ENCODE results near the gene CHMP6. TPM values are rescaled to one million over a fixed set of nuclear protein-coding genes. Genes with fewer than 3 reads are reported as not detected.
A peak's percentile ranks its signal among the peaks of the same experiment; 100 is the strongest.

The CHMP6 gene
- total RNA-seq, 2 donors from 2014 or later, result 10.4 to 32.3 TPM

DNA sequence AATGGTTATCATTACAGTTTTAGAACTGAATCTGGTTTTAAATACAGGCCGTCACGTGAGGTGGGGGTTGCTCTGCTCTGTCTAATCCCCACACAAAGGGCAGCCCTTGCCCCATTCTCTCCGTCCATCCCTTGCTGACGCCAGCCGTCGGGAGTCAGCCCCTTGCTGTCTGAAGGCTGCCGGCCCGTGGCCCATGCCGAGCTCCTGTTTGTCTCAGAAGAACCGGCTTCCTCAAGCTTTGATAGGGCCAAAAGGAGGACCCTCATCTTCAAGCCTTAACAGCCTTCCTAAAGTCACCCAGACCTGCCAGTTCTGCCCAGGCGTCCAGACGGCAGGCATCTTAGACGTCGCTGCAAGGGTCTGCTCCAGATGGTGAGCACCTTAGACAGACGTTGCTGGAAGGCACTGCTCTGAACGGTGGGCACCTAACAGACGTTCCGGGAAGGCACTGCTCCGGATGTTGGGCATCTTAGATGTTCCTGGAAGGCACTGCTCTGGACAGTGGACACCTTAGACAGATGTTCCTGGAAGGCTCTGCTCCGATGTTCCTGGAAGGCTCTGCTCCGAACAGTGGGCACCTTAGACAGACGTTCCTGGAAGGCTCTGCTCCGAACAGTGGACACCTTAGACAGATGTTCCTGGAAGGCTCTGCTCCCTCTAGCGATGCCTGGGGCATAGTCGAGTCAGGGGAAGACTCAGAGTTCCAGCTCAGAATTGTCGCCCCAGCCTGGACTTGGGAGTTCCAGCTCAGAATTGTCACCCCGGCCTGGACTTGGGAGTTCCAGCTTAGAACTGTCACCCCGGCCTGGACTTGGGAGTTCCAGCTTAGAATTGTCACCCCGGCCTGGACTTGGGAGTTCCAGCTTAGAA, 35.1 kb upstream of the CHMP6 start:
- WGBS, 2 donors, result 83% methylated on average over 11 to 28 of the region's 29 CpGs
- DNase-seq (no peak), ATAC-seq (no peak)
- no peaks in the 10 kb centered on the region for H3K36me3 ChIP-seq (replicated peaks in 1 of 2; ENCODE audit: insufficient read depth in 1 of 2, low read depth in 2 of 2)
- no peak overlapping the region for H3K4me3 ChIP-seq
- H3K9me3 ChIP-seq, result no peaks in the 10 kb centered on the region
- H3K27ac ChIP-seq, result no peak overlapping the region
- no peaks in the 10 kb centered on the region for H3K4me1 ChIP-seq
- intact Hi-C loops (cut with DNase I), result no loop called here
- H3K27me3 ChIP-seq, result no peaks in the 10 kb centered on the region
- TF ChIP-seq, protein P1, sequence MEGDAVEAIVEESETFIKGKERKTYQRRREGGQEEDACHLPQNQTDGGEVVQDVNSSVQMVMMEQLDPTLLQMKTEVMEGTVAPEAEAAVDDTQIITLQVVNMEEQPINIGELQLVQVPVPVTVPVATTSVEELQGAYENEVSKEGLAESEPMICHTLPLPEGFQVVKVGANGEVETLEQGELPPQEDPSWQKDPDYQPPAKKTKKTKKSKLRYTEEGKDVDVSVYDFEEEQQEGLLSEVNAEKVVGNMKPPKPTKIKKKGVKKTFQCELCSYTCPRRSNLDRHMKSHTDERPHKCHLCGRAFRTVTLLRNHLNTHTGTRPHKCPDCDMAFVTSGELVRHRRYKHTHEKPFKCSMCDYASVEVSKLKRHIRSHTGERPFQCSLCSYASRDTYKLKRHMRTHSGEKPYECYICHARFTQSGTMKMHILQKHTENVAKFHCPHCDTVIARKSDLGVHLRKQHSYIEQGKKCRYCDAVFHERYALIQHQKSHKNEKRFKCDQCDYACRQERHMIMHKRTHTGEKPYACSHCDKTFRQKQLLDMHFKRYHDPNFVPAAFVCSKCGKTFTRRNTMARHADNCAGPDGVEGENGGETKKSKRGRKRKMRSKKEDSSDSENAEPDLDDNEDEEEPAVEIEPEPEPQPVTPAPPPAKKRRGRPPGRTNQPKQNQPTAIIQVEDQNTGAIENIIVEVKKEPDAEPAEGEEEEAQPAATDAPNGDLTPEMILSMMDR (IDR thresholded peaks at IDR 0.05), result no peak
- no peak for TF ChIP-seq POLR2A (IDR thresholded peaks at IDR 0.05)

DNA sequence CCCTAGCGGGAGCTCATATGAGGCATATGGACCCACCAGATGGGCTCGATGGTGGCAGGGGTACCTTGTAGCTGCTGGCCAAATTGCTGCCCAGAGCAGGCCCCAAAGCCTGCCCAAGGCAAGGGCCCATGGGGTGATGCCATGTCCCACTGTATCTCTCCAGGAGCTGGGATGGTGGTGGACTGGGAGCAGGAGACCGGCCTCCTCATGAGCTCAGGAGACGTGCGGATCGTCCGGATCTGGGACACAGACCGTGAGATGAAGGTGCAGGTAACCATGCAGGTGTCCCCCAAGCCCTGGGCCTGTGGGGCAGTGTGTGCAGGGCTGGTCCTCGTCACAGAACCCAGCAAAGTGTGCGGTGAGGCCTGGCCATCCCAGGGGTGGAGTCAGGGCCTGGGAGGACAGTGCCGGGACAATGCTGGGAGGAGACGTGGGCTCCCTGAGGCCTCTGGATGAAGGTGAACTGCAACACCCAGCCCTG, 34.1 kb upstream of the CHMP6 start:
- no peak overlapping the region for H3K27ac ChIP-seq
- 89 to 91% methylated on average over 2 to 12 of the region's 12 CpGs for WGBS, 2 donors
- no peaks in the 10 kb centered on the region for H3K9me3 ChIP-seq
- H3K27me3 ChIP-seq, result no peaks in the 10 kb centered on the region
- intact Hi-C loops (cut with DNase I), result no loop called here
- H3K4me1 ChIP-seq, result no peaks in the 10 kb centered on the region
- no peak for TF ChIP-seq POLR2A (IDR thresholded peaks at IDR 0.05)
- TF ChIP-seq, protein P1 (IDR thresholded peaks at IDR 0.05), result no peak
- DNase-seq (peak in 1 of 4 donors; percentile 1), ATAC-seq (no peak)
- no peaks in the 10 kb centered on the region for H3K36me3 ChIP-seq (replicated peaks in 1 of 2; ENCODE audit: insufficient read depth in 1 of 2, low read depth in 2 of 2)
- no peak overlapping the region for H3K4me3 ChIP-seq

DNA sequence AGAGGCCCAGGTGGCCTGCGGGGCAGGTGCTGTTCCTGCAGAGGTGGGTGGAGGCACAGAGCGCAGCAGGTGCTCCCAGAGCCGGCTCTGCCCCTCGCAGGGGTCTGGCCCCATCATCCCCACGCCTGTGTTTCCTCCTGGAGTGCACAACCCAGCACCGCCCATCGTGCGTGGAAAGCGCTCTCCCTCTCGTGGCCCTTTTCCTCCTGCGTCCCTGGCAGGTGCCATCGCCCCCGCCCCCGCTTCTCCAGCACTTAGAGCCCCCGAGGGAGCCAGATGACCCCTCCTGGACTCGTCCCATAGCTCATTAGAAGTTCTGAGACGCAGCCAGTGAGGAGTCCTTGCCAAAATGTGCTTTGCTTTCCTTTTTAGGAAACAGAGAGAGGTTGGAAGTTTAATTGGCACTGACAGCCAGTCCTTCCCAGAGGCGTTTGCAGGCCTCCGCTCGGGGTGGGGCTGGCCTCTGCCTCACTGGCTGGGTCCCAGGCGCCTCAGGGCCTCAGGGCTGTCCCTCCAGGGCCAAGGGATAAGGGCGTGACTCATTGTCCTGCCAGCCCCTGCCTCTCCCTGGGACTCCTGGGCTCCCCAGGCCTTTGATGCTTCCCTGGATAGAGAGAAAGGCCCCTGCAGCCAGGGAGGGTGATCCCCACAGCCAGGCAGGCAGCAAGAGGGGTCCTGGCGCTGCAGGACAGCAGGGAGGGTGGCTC, 32.2 kb upstream of the CHMP6 start:
- Histone ChIP-seq H3K9me3 (no peaks in the 10 kb centered on the region), H3K36me3 (replicated peaks in 1 of 2; ENCODE audit: insufficient read depth in 1 of 2, low read depth in 2 of 2) (peaks cover 0 to 3% of the 10 kb centered on the region in 2 donors), H3K27ac (peak overlapping the region in 1 of 4 donors; percentile 30), H3K27me3 (no peaks in the 10 kb centered on the region), H3K4me3 (no peak overlapping the region), H3K4me1 (no peaks in the 10 kb centered on the region)
- peak in 3 of 4 donors; percentile 33 to 37 (median 35) for DNase-seq
- TF ChIP-seq, protein P1 (IDR thresholded peaks at IDR 0.05), result no peak
- TF ChIP-seq POLR2A (IDR thresholded peaks at IDR 0.05), result no peak
- ATAC-seq, result peak; percentile 58
- intact Hi-C loops (cut with DNase I), result no loop called here
- 76 to 92% methylated on average over 15 to 21 of the region's 23 CpGs for WGBS, 2 donors

DNA sequence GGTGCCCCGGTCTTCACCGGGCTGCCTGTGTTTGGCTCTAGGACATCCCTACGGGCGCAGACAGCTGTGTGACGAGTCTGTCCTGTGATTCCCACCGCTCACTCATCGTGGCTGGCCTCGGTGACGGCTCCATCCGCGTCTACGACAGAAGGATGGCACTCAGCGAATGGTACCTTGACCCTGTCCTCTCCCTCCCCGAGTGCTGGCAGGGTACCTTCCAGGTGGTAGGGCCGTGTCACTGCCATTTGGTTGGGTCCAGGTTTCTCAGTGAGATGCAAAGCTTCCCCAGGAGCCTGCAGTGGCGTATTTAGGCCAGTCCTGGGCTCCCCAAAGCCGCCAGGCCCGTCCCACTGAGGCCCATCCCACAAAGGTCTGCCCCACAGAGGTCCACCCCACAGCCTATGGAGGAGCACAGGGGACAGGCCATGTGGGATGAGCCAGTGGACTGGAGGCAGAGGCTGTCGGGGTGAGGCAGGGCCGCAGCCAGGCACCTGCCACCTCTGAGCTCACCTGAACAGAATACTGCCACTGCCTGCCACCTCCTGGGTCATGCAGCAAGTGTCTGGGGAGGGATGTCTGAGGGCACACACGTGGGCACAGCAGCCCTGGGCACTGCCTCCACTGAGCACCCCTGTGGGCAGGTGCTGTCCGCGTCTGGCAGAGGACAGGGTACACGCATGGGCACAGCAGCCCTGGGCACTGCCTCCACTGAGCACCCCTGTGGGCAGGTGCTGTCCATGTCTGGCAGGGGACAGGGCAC, 31.4 kb upstream of the CHMP6 start:
- intact Hi-C loops (cut with DNase I), result no loop called here
- H3K9me3 ChIP-seq, result no peaks in the 10 kb centered on the region
- H3K4me3 ChIP-seq, result no peak overlapping the region
- TF ChIP-seq, protein P1 (IDR thresholded peaks at IDR 0.05), result no peak
- TF ChIP-seq POLR2A (IDR thresholded peaks at IDR 0.05), result no peak
- H3K27ac ChIP-seq, result no peak overlapping the region
- peaks cover 0 to 4% of the 10 kb centered on the region in 2 donors for H3K36me3 ChIP-seq (replicated peaks in 1 of 2; ENCODE audit: insufficient read depth in 1 of 2, low read depth in 2 of 2)
- H3K4me1 ChIP-seq, result no peaks in the 10 kb centered on the region
- no peak for DNase-seq
- WGBS, 2 donors, result 92% methylated on average over 18 of the region's 24 CpGs; no CpG with 5 or more reads in 1 of the 2 donors
- ATAC-seq, result no peak
- H3K27me3 ChIP-seq, result no peaks in the 10 kb centered on the region
